H1 (cell line): ENCODE data around the gene HRNR. TPM values are rescaled to one million over a fixed set of nuclear protein-coding genes. Genes with fewer than 3 reads are reported as not detected.

Experiments used
- CEBPB ChIP-seq: IDR thresholded peaks from 2 replicates; pipeline ENCODE4 v1.6.1; 2012; ENCODE audit warnings: low read depth, low read length
- CHD7 ChIP-seq: fragments of 300-600 bp; sonication (generic); IDR thresholded peaks from 2 replicates; pipeline ENCODE4 v1.7.1; 2012; ENCODE audit warnings: low read length, moderate library complexity, mild to moderate bottlenecking, inconsistent platforms; ENCODE audit not compliant: insufficient replicate concordance
- MAFK ChIP-seq: IDR thresholded peaks from 2 replicates; pipeline ENCODE4 v1.6.1; 2012; ENCODE audit warnings: low read depth, mild to moderate bottlenecking, improper control_type of control experiment, low read length
- RBBP5 ChIP-seq: IDR thresholded peaks from 2 replicates; pipeline ENCODE4 v1.7.1; 2012; ENCODE audit warnings: low read depth, mild to moderate bottlenecking, inconsistent platforms, low read length, moderate library complexity, borderline replicate concordance
- TEAD4 ChIP-seq: IDR thresholded peaks from 2 replicates; pipeline ENCODE4 v1.6.1; 2012; ENCODE audit warnings: low read depth, low read length, inconsistent platforms, mixed read lengths
- USF2 ChIP-seq: IDR thresholded peaks from 2 replicates; pipeline ENCODE4 v1.6.1; 2011; ENCODE audit warnings: low read length, improper control_type of control experiment
- polyA plus RNA-seq, 7 experiments: library from polyadenylated mRNA; depleted of rRNA in 3 of 7; stranded (reverse) in 5 of 7; unstranded in 2 of 7; fragments of >200 nt in 5 of 7; fragments of 200-250 nt in 2 of 7; gene quantifications; 1 replicate in 5 of 7; 2 replicates in 1 of 7; 4 replicates in 1 of 7; pipeline versions ENCODE4 v1.2.1 to v1.2.3, GENCODE V29; 2011 to 2013; ENCODE audit warnings: missing spikeins in 2 of 7, mixed read lengths in 2 of 7
- total RNA-seq: library from RNA; stranded (reverse); fragmentation: NEBNext Ultra II Directional; extraction: Animal tissue kit (Norgen Biotek cat#: 25700); gene quantifications from 2 replicates; pipeline ENCODE4 v1.2.1, GENCODE V29; 2021

The HRNR gene
- total and polyA plus RNA-seq, 2 of the 8 experiments (the other 6 are each of a cell fraction or from before 2014, with no cell fraction given) = not detected

- TF ChIP-seq CHD7 = no peak
- no peak for TF ChIP-seq CEBPB
- no peak for TF ChIP-seq MAFK
- TF ChIP-seq USF2 = no peak
- TF ChIP-seq RBBP5 = no peak
- no peak for TF ChIP-seq TEAD4
Measured at GRCh38 chr1:152197361-152197941, 26.5 kb downstream of the HRNR start (continued).
